Activated CD8-positive, alpha-beta memory T cell treated with anti-CD3 and anti-CD28 coated beads, Interleukin-2, amount 50 U/mL, for 24 hours (primary cell): ENCODE measurements around the gene OR5B2.
"Not testable (repeated sequence)": the region's sequence is repeated elsewhere in the genome, so short reads cannot be mapped to it uniquely, and the experiment has no call there.

ENCODE experiments used
- DNase-seq: peaks from one replicate; pipeline ENCODE4 v3.0.0-alpha.2; 2020; ENCODE audit errors: extremely low read depth

The OR5B2 gene

GRCh38 chr11:58428021-58428420, at the start of gene OR5B2:
Gene OR5B2 (minus strand): TSS chr11:58428121. CDS start chr11:58423261, 4,860 bp downstream.
- DNase-seq: no peak

GRCh38 chr11:58471892-58472291, 44.0 kb upstream of the OR5B2 start:
- DNase-seq: no peak

- no peak for DNase-seq
Measured at GRCh38 chr11:58466293-58466692, 38.4 kb upstream of the OR5B2 start.

- DNase-seq: no peak
Measured at GRCh38 chr11:58465690-58466089, 37.8 kb upstream of the OR5B2 start.

DNA sequence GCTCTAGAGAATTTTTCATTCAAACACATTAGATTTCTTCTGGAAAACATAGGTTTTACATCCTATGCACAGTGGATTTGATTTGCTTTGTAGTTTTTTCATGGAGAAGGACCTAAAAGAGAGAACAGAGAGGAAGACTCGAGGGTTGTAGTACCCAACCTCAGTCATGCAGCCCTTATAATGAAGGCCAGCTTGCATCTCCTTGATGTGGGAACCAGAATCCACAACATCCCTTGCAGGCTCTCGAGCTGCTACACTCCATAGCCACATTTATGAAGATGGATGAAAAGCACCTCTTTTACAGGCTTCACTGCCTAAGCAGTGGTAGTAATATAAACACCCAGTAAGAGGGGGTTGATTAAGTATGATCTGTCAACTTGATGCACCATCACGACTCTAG, 23.7 kb upstream of the OR5B2 start:
- DNase-seq: no peak

- DNase-seq: no peak
Measured at GRCh38 chr11:58446294-58446693, 18.4 kb upstream of the OR5B2 start.

GRCh38 chr11:58444300-58444699, 16.4 kb upstream of the OR5B2 start:
- no peak for DNase-seq

- no peak for DNase-seq
Measured at GRCh38 chr11:58442136-58442535, 14.2 kb upstream of the OR5B2 start, which contains the start of gene OR5B12. Gene OR5B12 (minus strand): TSS chr11:58442236. CDS start chr11:58440151, 2,085 bp downstream.

DNA sequence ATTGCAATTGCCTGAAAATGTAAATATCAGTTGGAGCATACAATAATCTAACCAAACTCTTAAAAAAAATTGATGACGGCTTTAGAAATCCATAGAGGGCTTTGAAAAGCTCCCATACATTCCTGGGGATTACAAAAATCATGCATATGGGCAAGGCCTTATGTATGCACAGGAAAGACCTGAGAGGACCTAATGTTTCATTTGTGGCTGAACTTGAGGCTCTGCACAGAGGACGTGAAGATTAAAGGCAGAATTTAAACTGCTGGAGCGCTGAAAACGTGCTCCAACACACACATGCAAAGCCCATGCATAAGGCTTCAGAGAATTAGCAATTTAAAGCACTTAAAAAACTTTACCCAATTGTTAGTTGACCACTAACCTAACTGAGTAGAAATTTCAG, 10.6 kb upstream of the OR5B2 start:
- no peak for DNase-seq

- no peak for DNase-seq
Measured at GRCh38 chr11:58434217-58434616, 6.3 kb upstream of the OR5B2 start.

GRCh38 chr11:58433638-58434203, 5.8 kb upstream of the OR5B2 start:
- no peak for DNase-seq

- no peak for DNase-seq
Measured at GRCh38 chr11:58429273-58429672, 1.4 kb upstream of the OR5B2 start.

DNA sequence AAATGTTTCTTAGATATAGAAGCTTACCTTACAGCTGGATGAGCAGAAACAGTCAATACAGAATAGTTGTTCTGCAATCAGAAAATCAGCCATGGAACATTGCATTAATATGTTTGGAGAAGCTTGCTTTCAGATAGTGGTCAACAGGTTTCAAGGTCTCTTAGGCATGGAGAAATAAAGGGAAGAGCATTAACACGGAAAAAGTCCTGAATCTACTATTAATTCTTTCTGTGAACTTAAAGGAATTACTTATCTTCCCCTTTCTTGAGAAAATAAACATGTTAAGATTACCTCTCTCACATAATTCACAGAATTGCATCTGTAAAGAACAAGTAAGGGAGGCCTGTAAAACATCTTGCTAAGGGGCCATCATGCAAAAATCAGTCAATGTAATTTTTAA, 21.1 kb downstream of the OR5B2 start, which contains the start of gene OR5B3:
OR5B3 (minus strand) TSS at position 101 of the 400 bp plus-strand sequence. CDS start 3,465 bp downstream, outside the sequence.
- no peak for DNase-seq

DNA sequence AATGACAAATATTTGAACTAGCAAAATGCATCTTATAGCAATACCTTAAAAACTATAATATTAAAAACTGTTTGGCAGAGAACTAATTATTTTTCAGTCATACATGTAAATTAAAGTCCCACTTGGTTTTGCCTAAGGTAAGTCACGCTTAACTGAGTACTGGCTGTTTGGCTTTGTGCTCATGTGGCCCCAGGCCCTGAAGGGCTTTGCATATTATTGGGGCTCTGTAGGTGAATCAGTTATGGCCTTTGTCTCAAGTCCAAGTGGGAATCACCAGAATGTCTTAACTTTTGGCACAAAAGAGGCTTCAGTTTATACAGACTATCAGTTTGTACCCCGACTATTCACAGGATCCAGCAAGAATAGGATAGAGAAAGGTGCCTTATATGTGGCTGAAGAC, 28.3 kb downstream of the OR5B2 start:
- not testable (repeated sequence) for DNase-seq

DNA sequence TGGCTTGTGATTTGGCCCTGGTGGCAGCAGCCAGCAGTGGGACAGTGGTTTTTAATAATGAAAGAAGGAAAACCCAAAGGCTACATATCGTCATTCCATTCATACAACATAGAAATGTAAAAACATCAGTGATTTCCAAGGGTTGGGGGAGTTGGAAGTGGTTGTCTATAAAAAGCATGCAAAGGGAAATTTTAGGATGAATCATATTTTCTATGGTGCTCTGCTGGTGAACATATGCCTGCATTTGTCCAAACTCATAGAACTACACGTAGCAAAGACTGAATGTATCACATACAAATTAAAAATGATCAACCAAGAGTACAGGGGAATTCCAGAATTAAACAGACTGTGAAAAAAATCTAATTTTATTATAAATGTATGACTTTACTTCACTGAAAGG, 32.3 kb downstream of the OR5B2 start:
- DNase-seq: no peak

GRCh38 chr11:58394195-58394594, 33.7 kb downstream of the OR5B2 start:
- no peak for DNase-seq

GRCh38 chr11:58392746-58393145, 35.2 kb downstream of the OR5B2 start:
- DNase-seq: no peak

GRCh38 chr11:58391879-58392278, 36.0 kb downstream of the OR5B2 start:
- no peak for DNase-seq

DNA sequence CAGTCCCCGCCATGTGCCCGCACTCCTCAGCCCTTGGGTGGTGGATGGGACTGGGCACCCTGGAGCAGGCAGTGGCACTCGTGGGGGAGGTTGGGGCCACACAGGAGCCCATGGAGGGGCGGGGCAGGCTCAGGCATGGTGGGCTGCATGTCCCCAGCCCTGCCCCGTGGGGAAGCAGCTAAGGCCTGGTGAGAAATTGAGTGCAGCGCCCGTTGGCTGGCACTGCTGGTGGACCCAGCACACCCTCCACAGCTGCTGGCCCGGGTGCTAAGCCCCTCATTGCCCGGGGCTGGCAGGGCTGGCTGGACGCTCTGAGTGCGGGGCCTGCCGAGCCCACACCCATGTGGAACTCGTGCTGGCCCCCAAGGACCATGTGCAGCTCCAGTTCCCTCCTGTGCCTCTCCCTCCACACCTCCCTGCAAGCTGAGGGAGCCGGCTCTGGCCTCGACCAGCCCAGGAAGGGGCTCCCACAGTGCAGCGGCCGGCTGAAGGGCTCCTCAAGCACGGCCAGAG, 37.3 kb downstream of the OR5B2 start:
- DNase-seq: no peak
